Skeletal muscle tissue (tissue), 5 donors: Measurements from ENCODE around the gene LRP1B. TPM values are rescaled to one million over a fixed set of nuclear protein-coding genes. Genes with fewer than 3 reads are reported as not detected.

ENCODE experiments used
- H3K27ac ChIP-seq: one replicate; pipeline ENCODE4 v1.7.0; 2013; ENCODE audit warnings: mild to moderate bottlenecking, low read depth, low read length, inconsistent platforms
- H3K27me3 ChIP-seq, 3 donors: one replicate each; pipeline ENCODE4 v1.7.0; 2013; ENCODE audit warnings: low read length in 3 of 3; ENCODE audit not compliant: control insufficient read depth in 3 of 3, insufficient read depth in 3 of 3
- H3K36me3 ChIP-seq, 3 donors: one replicate each; pipeline ENCODE4 v1.7.0; 2013; ENCODE audit warnings: low read length in 3 of 3; ENCODE audit not compliant: control insufficient read depth in 3 of 3, insufficient read depth in 3 of 3
- H3K4me1 ChIP-seq, 3 donors: one replicate each; pipeline ENCODE4 v1.7.0; 2013; ENCODE audit warnings: low read length in 3 of 3, mild to moderate bottlenecking in 3 of 3; ENCODE audit not compliant: control insufficient read depth in 3 of 3, insufficient read depth in 3 of 3
- H3K4me3 ChIP-seq, 3 donors: one replicate each; pipeline ENCODE4 v1.7.0; 2013; ENCODE audit warnings: low read length in 3 of 3
- H3K9ac ChIP-seq, 3 donors: one replicate each; pipeline ENCODE4 v1.7.0; 2013; ENCODE audit warnings: low read length in 3 of 3, mild to moderate bottlenecking in 3 of 3, moderate library complexity in 2 of 3, low read depth in 1 of 3
- H3K9me3 ChIP-seq, 3 donors: one replicate each; pipeline ENCODE4 v1.7.0; 2013; ENCODE audit warnings: low read length in 3 of 3; ENCODE audit not compliant: control insufficient read depth in 3 of 3
- small RNA-seq: library from RNA; depleted of rRNA; stranded (forward); fragments of <200 nt; gene quantifications from one replicate; pipeline ENCODE3, GENCODE V24; 2014
- total RNA-seq: library from RNA; depleted of rRNA; stranded (reverse); fragments of >200 nt; gene quantifications from one replicate; pipeline ENCODE4 v1.2.3, GENCODE V29; 2014
- donor health status: Osteomylitis.

The LRP1B gene
- total RNA-seq, 1 donor from 2014 or later = 2.6 TPM

DNA sequence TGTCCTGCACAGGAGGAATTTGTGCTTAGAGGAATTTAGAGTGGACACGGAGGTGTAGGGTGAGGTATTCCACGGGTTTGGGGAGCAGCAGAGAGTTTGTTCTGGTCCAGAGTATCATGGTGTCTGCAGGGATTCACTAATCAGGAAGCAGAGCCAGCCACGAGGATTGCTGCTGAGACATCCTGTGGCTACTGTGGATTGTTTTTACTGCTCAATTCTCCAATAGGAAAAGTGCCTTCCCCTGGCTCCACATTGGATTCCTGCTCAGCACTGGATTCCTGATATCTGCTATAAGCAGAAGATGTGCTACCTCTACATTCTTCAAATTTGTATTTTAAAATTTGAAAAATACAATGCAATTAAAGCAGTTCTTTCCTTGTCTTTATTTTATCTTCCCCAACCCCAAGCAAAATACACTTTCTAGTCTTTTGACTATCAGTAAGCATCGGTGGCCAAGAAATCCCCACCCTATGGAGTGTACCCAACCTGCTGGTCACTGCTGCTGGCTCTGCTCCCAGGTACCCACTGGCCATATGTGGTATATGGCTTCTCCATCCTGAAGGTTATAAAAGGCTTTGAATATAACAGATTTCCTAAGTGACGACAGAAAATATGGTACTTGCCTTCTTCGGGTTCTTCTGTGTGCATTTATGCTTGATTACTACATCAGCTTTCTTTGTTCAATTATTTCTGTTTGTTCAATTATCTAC lies 1947.6 kb downstream of the LRP1B start:
- H3K27me3 ChIP-seq = no peaks in the 10 kb centered on the region
- no peaks in the 10 kb centered on the region for H3K4me1 ChIP-seq
- no peak overlapping the region for H3K9ac ChIP-seq
- H3K27ac ChIP-seq = no peak overlapping the region
- no peaks in the 10 kb centered on the region for H3K36me3 ChIP-seq
- no peaks in the 10 kb centered on the region for H3K9me3 ChIP-seq
- H3K4me3 ChIP-seq = no peak overlapping the region

Small RNA genes lying within 50 kb of the gene (small RNA-seq; reads per million reads assigned to genes)
- gene AC068287.1 (not detected), gene MTCO1P44 (not detected), gene RF00019 (not detected), gene RF02271 (not detected), gene RNU6-904P (not detected)
